GM10248 (cell line): Measurements from ENCODE around the gene MBD3L1.

ENCODE experiments used
- CTCF ChIA-PET: fragments of 300-600 bp; sonication (Branson Sonifier 250); formaldehyde crosslinking; extraction: SDS; loops from one replicate; lab custom pipeline; 2021; ENCODE audit warnings: antibody characterized with exemption; lab: Yijun Ruan, JAX
- POLR2A ChIA-PET: fragments of 350-650 bp; sonication (Branson Sonifier 250); formaldehyde crosslinking; extraction: SDS; loops from one replicate; lab custom pipeline; 2020; ENCODE audit warnings: antibody characterized with exemption; lab: Yijun Ruan, JAX
- DNase-seq: peaks from one replicate; pipeline ENCODE4 v3.0.0; 2012; ENCODE audit errors: extremely low spot score
- CTCF ChIP-seq: IDR thresholded peaks from 2 replicates; pipeline ENCODE4 v1.5.1; 2012; ENCODE audit warnings: mild to moderate bottlenecking, low read depth; ENCODE audit errors: extremely low read depth, missing control alignments, control extremely low read depth

Gene MBD3L1

GRCh38 chr19:8866344-8866743, 34.2 kb downstream of the MBD3L1 start:
- CTCF ChIA-PET, result interaction anchor here (1.1 kb wide), 1 partner anchor 8 kb away, joined by 3 read pairs; no protein-coding TSS in a partner anchor
- TF ChIP-seq CTCF, result no peak
- POLR2A ChIA-PET, result no interaction called here
- no peak for DNase-seq

GRCh38 chr19:8877854-8878705, 45.9 kb downstream of the MBD3L1 start:
- no peak for TF ChIP-seq CTCF
- POLR2A ChIA-PET, result no interaction called here
- CTCF ChIA-PET, result no interaction called here
- DNase-seq, result no peak

DNA sequence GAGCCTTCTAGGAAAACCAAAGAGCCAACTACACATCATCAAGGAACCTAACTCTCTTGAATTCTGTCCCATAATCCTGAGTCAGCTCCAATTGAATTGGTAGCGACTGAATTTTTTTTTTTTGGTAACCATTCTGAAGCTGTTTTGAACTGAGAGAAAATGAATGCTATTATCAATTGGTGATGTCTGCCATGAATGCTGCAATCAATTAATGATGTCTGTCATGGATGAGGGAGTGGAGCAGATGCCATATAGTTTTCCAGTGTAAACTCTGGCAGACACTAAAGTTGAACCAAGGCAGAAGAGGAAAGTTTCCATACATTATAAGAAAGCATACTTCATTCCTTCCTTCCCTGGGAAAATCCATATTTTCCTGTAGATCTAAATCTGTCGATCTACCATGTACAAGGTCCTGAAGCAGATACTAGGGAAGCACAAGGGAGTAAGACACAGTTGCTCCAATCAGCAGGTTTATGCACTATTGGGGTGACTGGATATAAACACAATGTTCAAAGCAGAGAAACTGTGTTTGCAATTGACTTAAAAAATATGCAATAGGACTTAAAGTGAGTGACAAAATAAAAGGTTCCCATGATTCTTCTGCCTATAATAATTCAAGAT, 48.8 kb downstream of the MBD3L1 start:
- ChIA-PET CTCF (no interaction called here), POLR2A (no interaction called here)
- no peak for DNase-seq
- no peak for TF ChIP-seq CTCF

DNA sequence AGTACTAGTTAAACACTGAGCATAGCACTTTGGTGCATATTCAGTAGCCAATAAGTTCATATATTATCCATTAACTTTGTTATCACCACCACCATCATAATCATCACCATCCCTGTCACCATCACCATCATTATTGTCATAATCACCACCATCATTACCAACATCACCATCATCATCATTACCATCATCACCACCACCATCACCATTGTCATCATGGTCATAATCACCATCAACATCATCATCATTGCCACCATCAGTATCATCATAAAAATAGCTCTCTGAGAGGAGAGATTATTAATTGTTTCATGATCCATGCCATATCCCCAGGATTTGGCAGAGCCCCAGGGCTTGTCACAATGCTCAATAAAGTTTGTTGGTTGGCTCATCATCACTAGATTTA, 49.3 kb downstream of the MBD3L1 start:
- POLR2A ChIA-PET, result no interaction called here
- no peak for TF ChIP-seq CTCF
- CTCF ChIA-PET, result no interaction called here
- DNase-seq, result no peak

- no peak for DNase-seq
- TF ChIP-seq CTCF, result no peak
- ChIA-PET POLR2A (no interaction called here), CTCF (no interaction called here)
Measured at GRCh38 chr19:8884416-8884815, 52.2 kb downstream of the MBD3L1 start.

DNA sequence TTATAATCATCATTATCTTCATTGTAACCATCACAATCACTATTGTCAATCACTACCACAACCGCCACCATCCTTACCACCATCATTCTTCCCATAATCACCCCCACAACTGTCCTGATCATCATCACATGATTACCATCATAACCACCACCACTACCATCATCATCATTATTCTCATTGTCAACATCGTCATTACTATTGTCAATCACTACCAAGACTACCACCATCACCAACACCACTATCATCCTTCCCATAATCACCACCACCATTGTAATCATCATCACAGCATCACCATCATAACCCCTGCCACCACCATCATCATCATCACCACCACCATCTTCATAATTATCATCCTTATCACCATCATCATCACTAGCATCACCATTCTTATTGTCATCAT, 55.2 kb downstream of the MBD3L1 start:
- DNase-seq, result no peak
- ChIA-PET CTCF (no interaction called here), POLR2A (no interaction called here)
- TF ChIP-seq CTCF, result no peak
